H9 (cell line): Measurements from ENCODE around the gene SOBP. TPM values are rescaled to one million over a fixed set of nuclear protein-coding genes. Genes with fewer than 3 reads are reported as not detected.

Experiments used
- DNase-seq: peaks from one replicate; pipeline ENCODE4 v3.0.0-alpha.2; 2017
- H2AFZ ChIP-seq: one replicate; pipeline ENCODE4 v1.6.1; 2013; ENCODE audit warnings: mild to moderate bottlenecking, low read length, control low read depth, moderate library complexity
- H2AK5ac ChIP-seq: 2 replicates; pipeline ENCODE4 v1.6.1; 2013; ENCODE audit warnings: low read length, control low read depth, mixed read lengths; ENCODE audit not compliant: insufficient read length
- H2BK120ac ChIP-seq: one replicate; pipeline ENCODE4 v1.6.1; 2013; ENCODE audit warnings: low read depth, mild to moderate bottlenecking, low read length, control low read depth, inconsistent platforms; ENCODE audit not compliant: poor library complexity, severe bottlenecking
- H2BK12ac ChIP-seq: 2 replicates; pipeline ENCODE4 v1.6.1; 2013; ENCODE audit warnings: low read length, control low read depth, mixed read lengths, low read depth; ENCODE audit not compliant: insufficient read length
- H2BK15ac ChIP-seq: 2 replicates; pipeline ENCODE4 v1.6.1; 2013; ENCODE audit warnings: low read depth, low read length, control low read depth
- H2BK20ac ChIP-seq: one replicate; pipeline ENCODE4 v1.6.1; 2013; ENCODE audit warnings: low read depth, mild to moderate bottlenecking, low read length, control low read depth, inconsistent platforms; ENCODE audit not compliant: poor library complexity, severe bottlenecking
- H2BK5ac ChIP-seq: 2 replicates; pipeline ENCODE4 v1.6.1; 2013; ENCODE audit warnings: low read length, control low read depth, mixed read lengths; ENCODE audit not compliant: insufficient read length
- H3K14ac ChIP-seq: 2 replicates; pipeline ENCODE4 v1.6.1; 2013; ENCODE audit warnings: low read length, control low read depth; ENCODE audit not compliant: insufficient read depth
- H3K18ac ChIP-seq: 2 replicates; pipeline ENCODE4 v1.6.1; 2013; ENCODE audit warnings: low read depth, mild to moderate bottlenecking, mixed read lengths, low read length, control low read depth; ENCODE audit not compliant: insufficient read length
- H3K23ac ChIP-seq: 2 replicates; pipeline ENCODE4 v1.6.1; 2013; ENCODE audit warnings: low read length, control low read depth, mixed read lengths, low read depth; ENCODE audit not compliant: insufficient read length
- H3K23me2 ChIP-seq: 2 replicates; pipeline ENCODE4 v1.6.1; 2013; ENCODE audit warnings: low read depth, mild to moderate bottlenecking, mixed read lengths, low read length, control low read depth; ENCODE audit not compliant: insufficient read length, poor library complexity, severe bottlenecking
- H3K27ac ChIP-seq: 2 replicates; pipeline ENCODE4 v1.5.1; 2013; ENCODE audit warnings: low read length, control low read depth, mixed read lengths, low read depth; ENCODE audit not compliant: insufficient read length
- H3K27me3 ChIP-seq: 2 replicates; pipeline ENCODE4 v1.6.1; 2013; ENCODE audit warnings: low read length, control low read depth, inconsistent platforms; ENCODE audit not compliant: insufficient read depth
- H3K4ac ChIP-seq: 2 replicates; pipeline ENCODE4 v1.6.1; 2013; ENCODE audit warnings: low read depth, mild to moderate bottlenecking, control low read depth, inconsistent platforms, low read length, moderate library complexity
- H3K4me1 ChIP-seq: 2 replicates; pipeline ENCODE4 v1.6.1; 2013; ENCODE audit warnings: low read length, control low read depth, inconsistent platforms; ENCODE audit not compliant: insufficient read depth
- H3K4me2 ChIP-seq: 2 replicates; pipeline ENCODE4 v1.6.1; 2013; ENCODE audit warnings: low read length, control low read depth, mixed read lengths; ENCODE audit not compliant: insufficient read length, insufficient read depth
- H3K56ac ChIP-seq: 2 replicates; pipeline ENCODE4 v1.6.1; 2013; ENCODE audit warnings: low read depth, mild to moderate bottlenecking, mixed read lengths, low read length, control low read depth; ENCODE audit not compliant: insufficient read length
- H3K79me1 ChIP-seq: 2 replicates; pipeline ENCODE4 v1.6.1; 2013; ENCODE audit warnings: low read depth, mild to moderate bottlenecking, moderate library complexity, low read length, control low read depth, inconsistent platforms; ENCODE audit not compliant: insufficient read depth, poor library complexity, severe bottlenecking
- H3K79me2 ChIP-seq: 2 replicates; pipeline ENCODE4 v1.6.1; 2013; ENCODE audit warnings: low read length, control low read depth, inconsistent platforms; ENCODE audit not compliant: insufficient read depth
- H3K9ac ChIP-seq: 2 replicates; pipeline ENCODE4 v1.6.1; 2013; ENCODE audit warnings: low read length, control low read depth, mixed read lengths; ENCODE audit not compliant: insufficient read length; ENCODE audit errors: extremely low read depth
- H3K9me3 ChIP-seq: one replicate; pipeline ENCODE4 v1.6.1; 2013; ENCODE audit warnings: low read depth, low read length, inconsistent platforms; ENCODE audit not compliant: control insufficient read depth
- H3T11ph ChIP-seq: one replicate; pipeline ENCODE4 v1.6.1; 2013; ENCODE audit warnings: mild to moderate bottlenecking, low read length, control low read depth, inconsistent platforms
- H4K20me1 ChIP-seq: one replicate; pipeline ENCODE4 v1.6.1; 2013; ENCODE audit not compliant: control insufficient read depth, insufficient read length, insufficient read depth
- H4K5ac ChIP-seq: 2 replicates; pipeline ENCODE4 v1.6.1; 2013; ENCODE audit warnings: low read depth, mild to moderate bottlenecking, mixed read lengths, low read length, control low read depth; ENCODE audit not compliant: insufficient read length
- H4K8ac ChIP-seq: replicated peaks from 2 replicates; pipeline ENCODE4 v1.6.1; 2013; ENCODE audit warnings: low read length, control low read depth, mixed read lengths, low read depth; ENCODE audit not compliant: insufficient read length
- H4K91ac ChIP-seq: 2 replicates; pipeline ENCODE4 v1.6.1; 2013; ENCODE audit warnings: low read depth, mild to moderate bottlenecking, moderate library complexity, mixed read lengths, low read length, control low read depth; ENCODE audit not compliant: insufficient read length
- H3K27ac Mint-ChIP-seq, 3 experiments: 2 replicates in 2 of 3; 3 replicates in 1 of 3; pipeline ENCODE4 v1.8.0; 2020 to 2021; ENCODE audit warnings: mixed read lengths in 3 of 3, mild to moderate bottlenecking in 1 of 3, moderate library complexity in 1 of 3
- H3K27me3 Mint-ChIP-seq: 2 replicates; pipeline ENCODE4 v1.8.0; 2021; ENCODE audit warnings: low read depth, mild to moderate bottlenecking, moderate library complexity, mixed read lengths
- H3K36me3 Mint-ChIP-seq, 3 experiments: 2 replicates in 2 of 3; 3 replicates in 1 of 3; pipeline ENCODE4 v1.8.0; 2020 to 2021; ENCODE audit warnings: low read depth in 3 of 3, mixed read lengths in 3 of 3; ENCODE audit not compliant: insufficient read depth in 1 of 3
- H3K4me1 Mint-ChIP-seq, 2 experiments: 2 replicates each; pipeline ENCODE4 v1.8.0; 2020; ENCODE audit warnings: mixed read lengths in 2 of 2
- H3K4me3 Mint-ChIP-seq, 2 experiments: 2 replicates in 1 of 2; 3 replicates in 1 of 2; pipeline ENCODE4 v1.8.0; 2020 to 2021; ENCODE audit warnings: mild to moderate bottlenecking in 2 of 2, mixed read lengths in 2 of 2, moderate library complexity in 1 of 2
- H3K9me3 Mint-ChIP-seq, 2 experiments: 2 replicates in 1 of 2; 3 replicates in 1 of 2; pipeline ENCODE4 v1.8.0; 2020; ENCODE audit warnings: mild to moderate bottlenecking in 2 of 2, mixed read lengths in 2 of 2, moderate library complexity in 1 of 2
- CTCF ChIP-seq: fragments of 200-600 bp; sonication (generic); conservative IDR thresholded peaks from 3 replicates; pipeline ENCODE4 v1.8.0; 2021; ENCODE audit warnings: antibody characterized with exemption, mild to moderate bottlenecking
- WGBS: extraction: QIAGEN DNeasy Blood & Tissue Kit; methylation state at CpG from one replicate; pipeline ENCODE4 v1.1.7; 2013; ENCODE audit warnings: missing lambda C conversion rate, low lambda C conversion rate, mixed read lengths; ENCODE audit not compliant: insufficient read length; ENCODE audit errors: extremely low coverage; 5-methylcytosine and 5-hydroxymethylcytosine counted together
- total RNA-seq: library from RNA; stranded (reverse); gene quantifications from 2 replicates; pipeline ENCODE4 v1.2.1, GENCODE V29; 2021

SOBP gene
- total RNA-seq, 1 experiment from 2014 or later, result 4.3 TPM

- Histone ChIP-seq H2BK15ac (no peak overlapping the region), H3K9ac (no peak overlapping the region), H3T11ph (no peak overlapping the region), H3K56ac (no peak overlapping the region), H4K20me1 (no peaks in the 10 kb centered on the region), H3K27me3 (no peaks in the 10 kb centered on the region), H3K4ac (no peak overlapping the region), H3K23me2 (no peaks in the 10 kb centered on the region), H3K23ac (no peak overlapping the region), H2BK5ac (no peak overlapping the region), H2AK5ac (no peak overlapping the region), H4K5ac (no peak overlapping the region), H3K18ac (no peak overlapping the region), H4K8ac (no peak overlapping the region), H3K4me2 (no peak overlapping the region), H3K79me2 (no peaks in the 10 kb centered on the region), H3K27ac (no peak overlapping the region), H3K4me1 (no peaks in the 10 kb centered on the region), H2AFZ (no peak overlapping the region), H2BK120ac (no peak overlapping the region), H3K9me3 (no peaks in the 10 kb centered on the region), H2BK12ac (no peak overlapping the region), H3K14ac (no peak overlapping the region), H4K91ac (no peak overlapping the region), H3K79me1 (no peaks in the 10 kb centered on the region), H2BK20ac (no peak overlapping the region)
- no peak overlapping the region for H3K27ac Mint-ChIP-seq
- no peaks in the 10 kb centered on the region for H3K36me3 Mint-ChIP-seq
- no peaks in the 10 kb centered on the region; the same call in 1 of the 2 replicates for H3K27me3 Mint-ChIP-seq
- no peak for DNase-seq
- H3K4me3 Mint-ChIP-seq, result no peak overlapping the region
- no peak for TF ChIP-seq CTCF
- no peaks in the 10 kb centered on the region for H3K9me3 Mint-ChIP-seq
- no peaks in the 10 kb centered on the region; a peak in 1 of 4 replicates for H3K4me1 Mint-ChIP-seq
- no CpG with 5 or more reads among the region's 3 CpGs for WGBS
Measured at GRCh38 chr6:107642095-107642860, 152.4 kb downstream of the SOBP start.
